ENCODE measurements around the gene SLC35A3.
"Not testable (repeated sequence)": the region's sequence is repeated elsewhere in the genome, so short reads cannot be mapped to it uniquely, and the experiment has no call there.

Gene SLC35A3

DNA sequence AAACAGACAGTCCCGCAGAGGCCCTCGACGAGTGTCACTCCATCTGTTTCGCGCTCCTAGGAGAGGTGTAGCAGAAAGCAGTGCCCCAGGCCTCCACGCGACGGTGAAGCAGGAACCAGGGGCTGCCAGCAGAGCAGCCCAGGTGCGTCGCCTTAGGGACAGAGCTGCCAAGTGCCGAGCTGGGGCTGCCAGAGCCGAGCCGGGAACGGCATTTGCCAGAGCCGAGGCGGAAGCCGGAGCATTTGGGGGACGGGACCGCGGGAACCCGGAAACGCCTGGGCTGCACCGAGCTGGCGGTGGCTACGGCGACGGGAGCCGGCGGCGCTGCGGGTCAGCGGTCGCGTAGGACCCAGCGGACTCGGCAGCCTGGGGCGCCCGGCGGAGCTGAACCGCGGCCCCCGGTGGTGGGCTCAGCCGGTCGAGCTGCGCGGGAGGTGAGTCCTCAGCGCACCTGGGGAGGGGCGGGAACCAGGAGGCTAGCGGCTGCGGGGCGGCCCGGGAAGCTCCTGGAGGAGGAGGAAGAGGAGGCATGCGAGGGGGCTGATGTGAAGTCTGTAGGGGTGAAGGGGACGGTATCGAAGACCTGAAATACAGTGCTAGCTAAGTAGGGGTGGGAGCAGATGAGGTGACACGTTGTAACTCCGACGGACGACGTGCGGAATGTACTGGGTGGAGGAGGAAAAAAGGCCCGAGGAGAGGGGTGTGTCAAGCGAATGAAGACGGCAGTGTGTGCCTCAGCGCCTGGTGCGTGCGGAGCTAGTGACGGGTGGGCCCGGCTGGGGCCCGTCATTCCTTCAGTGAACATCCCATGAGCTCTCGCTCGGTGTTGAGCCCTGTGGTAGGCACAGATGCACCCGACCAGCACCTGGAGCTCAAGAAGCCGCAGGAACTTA lies at the start of gene SLC35A3:
Gene SLC35A3 (plus strand): TSS at position 268 of the 893 bp plus-strand sequence. CDS start 23,559 bp downstream, outside the sequence.
- DNase-seq = peak; percentile 64

- DNase-seq = no peak
These were observed 35.0 kb upstream of the SLC35A3 start for GRCh38 chr1:99934801-99935200.

GRCh38 chr1:99935534-99935933 lies 34.3 kb upstream of the SLC35A3 start:
- no peak for DNase-seq

DNA sequence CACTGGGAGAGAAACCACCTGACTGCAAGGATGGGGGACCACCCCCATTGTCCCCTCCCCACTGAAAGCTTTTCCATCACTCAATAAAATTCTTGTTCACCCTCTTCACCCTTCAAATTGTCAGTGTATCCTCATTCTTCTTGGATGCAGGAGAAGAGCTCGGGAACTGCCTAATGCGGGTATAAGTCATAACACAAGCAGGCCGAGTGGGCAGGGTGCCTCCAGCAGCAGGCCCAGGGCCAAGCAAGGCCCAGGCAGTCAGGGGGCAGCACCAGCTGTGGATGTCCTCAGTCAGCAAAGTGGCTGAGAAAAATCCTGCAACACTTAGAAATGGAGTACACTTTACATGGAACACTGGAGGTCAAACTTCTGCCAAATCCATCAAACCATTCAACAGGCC lies 33.7 kb upstream of the SLC35A3 start:
- no peak for DNase-seq

DNA sequence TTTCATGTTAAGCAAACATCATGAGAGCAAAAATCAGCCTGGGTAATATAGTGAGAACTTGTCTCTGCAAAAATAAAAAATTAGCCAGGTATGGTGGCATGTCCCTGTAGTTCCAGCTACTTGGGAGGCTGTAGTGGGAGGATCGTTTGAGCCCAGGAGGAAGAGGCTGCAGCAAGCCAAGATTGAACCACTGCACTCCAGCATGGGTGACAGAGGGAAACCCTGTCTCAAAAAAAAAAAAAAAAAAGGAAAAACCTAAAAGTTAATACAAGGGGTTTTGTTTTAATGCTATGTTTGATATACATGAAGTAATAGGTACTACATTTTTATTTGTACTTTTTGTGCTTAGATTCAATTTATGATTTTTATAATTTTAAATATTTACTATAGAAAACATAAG lies 27.1 kb upstream of the SLC35A3 start:
- DNase-seq = no peak

GRCh38 chr1:99943223-99943794 lies 26.5 kb upstream of the SLC35A3 start:
- no peak for DNase-seq

DNA sequence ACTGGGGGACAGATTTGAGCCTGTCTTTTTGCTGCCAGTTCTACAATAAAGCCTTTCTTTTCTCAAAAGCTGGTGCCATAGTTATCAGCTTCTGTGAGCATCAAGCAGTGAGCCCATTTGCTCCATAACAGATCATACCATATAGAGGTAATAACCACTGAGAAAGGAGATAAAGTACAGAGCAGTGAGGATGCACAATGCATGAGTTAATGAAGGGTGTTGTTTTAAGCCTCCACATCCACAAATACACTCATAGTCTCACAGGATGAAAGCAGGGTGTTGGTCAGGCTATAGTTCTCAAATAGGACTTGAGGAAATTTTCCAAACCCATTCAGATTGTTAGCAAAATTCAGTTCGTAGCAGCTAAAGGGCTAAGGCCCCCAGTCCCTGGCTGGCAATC lies 25.6 kb upstream of the SLC35A3 start:
- DNase-seq = no peak

DNA sequence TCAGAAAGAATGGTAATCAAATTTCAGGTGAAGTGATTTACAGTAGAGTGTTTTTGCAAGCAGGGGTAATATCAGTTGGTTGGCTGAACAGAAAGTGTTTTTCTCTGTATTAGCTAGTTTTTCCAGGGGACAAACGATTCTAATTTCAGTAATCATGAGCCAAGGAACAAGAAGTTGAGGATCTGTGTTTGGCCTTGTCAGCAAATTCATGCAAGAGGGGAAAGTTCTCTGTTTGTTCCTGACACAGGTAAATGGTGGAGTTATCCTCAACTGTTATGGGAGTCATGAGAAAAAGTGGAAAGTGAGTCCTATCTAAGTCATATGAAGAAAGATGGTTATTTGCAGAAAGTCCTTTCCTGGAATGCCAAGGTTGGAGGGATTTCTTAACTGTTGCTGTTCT lies 24.6 kb upstream of the SLC35A3 start:
- DNase-seq = no peak

DNA sequence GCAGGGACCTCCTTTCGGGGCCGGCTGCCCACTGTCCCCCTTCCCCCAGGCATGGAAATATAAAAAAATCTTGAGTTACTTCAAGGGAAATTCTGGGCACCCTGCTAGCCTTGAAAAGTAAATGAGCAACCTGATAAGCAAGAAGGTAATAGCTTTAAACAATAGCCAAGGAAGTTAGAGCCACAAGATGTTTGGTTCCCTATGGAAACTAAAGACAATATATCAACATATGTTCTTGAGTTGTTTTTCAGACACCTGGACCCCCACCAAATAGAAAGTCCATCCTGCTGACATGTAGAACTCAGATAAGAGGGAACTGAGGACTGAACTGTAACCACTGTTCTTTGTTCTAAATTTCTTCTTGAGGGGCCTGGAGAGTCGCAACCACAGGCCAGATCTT lies 19.3 kb upstream of the SLC35A3 start:
- DNase-seq = no peak

- DNase-seq = no peak
These were observed 17.3 kb upstream of the SLC35A3 start for GRCh38 chr1:99952522-99952921.

DNA sequence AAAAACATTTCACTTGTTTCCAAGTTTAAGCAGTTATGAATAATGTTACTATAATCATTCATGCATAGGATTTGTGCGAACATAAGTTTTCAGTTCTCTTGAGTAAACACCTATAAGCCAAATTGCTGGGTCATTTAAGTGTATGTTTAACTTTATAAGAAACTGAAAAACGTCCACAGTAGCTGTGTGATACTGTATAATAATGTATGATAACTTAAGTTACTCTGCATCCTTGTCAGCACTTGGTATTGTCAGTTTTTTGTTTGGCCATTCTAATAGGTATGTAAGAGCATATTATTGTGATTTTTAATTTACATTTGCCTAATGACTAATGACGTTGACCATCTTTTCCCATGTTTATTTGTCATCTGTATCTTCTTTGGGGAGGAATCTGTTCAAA lies 14.4 kb upstream of the SLC35A3 start:
- no peak for DNase-seq

- DNase-seq = no peak
These were observed 13.0 kb upstream of the SLC35A3 start for GRCh38 chr1:99956755-99957154.

DNA sequence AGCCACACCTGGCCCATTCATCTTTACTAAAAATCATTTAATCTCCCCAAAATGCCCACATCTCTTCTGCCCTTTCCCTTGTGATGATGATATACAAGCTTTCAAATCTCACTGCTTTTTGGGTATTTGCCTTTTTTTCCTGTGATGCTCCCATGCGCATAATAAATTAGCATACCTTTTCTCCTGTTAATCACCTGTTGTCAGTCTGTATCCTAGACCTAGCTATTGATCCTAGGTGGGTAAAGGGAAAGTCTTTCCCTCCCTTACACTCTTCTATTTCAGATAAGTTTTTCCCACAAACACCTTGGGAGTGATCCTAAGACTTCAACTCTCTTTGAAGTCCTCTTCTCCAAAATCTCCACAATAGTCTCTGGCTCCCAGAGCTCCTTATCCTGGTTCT lies 12.0 kb upstream of the SLC35A3 start:
- no peak for DNase-seq

DNA sequence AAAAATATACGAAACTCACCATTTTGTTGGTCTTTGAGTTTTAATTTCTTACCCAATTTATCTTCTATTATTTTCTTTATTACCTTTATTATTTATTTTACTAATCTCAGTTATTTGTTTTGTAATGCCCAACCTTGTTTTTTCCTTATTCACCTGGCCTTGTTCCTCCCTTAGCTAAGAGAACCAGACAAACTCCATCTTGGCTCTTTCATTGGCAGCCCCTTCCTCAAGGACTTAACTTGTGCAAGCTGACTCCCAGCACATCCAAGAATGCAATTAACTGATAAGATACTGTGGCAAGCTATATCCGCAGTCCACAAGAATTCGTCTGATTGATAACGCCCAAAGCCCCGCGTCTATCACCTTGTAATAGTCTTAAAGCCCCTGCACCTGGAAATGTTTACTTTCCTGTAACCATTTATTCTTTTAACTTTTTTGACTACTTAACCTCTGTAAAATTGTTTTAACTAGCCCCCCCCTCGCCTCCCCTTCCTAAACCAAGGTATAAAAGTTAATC lies 10.5 kb upstream of the SLC35A3 start:
- DNase-seq = not testable (repeated sequence)

DNA sequence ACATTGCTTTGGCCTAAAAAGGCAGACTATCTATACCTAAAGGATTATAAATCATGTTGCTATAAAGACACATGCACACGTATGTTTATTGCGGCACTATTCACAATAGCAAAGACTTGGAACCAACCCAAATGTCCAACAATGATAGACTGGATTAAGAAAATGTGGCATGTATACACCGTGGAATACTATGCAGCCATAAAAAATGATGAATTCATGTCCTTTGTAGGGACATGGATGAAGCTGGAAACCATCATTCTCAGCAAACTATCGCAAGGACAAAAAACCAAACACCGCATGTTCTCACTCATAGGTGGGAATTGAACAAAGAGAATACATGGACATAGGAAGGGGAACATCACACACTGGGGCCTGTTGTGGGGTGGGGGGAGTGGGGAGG lies 9.5 kb upstream of the SLC35A3 start:
- not testable (repeated sequence) for DNase-seq

DNA sequence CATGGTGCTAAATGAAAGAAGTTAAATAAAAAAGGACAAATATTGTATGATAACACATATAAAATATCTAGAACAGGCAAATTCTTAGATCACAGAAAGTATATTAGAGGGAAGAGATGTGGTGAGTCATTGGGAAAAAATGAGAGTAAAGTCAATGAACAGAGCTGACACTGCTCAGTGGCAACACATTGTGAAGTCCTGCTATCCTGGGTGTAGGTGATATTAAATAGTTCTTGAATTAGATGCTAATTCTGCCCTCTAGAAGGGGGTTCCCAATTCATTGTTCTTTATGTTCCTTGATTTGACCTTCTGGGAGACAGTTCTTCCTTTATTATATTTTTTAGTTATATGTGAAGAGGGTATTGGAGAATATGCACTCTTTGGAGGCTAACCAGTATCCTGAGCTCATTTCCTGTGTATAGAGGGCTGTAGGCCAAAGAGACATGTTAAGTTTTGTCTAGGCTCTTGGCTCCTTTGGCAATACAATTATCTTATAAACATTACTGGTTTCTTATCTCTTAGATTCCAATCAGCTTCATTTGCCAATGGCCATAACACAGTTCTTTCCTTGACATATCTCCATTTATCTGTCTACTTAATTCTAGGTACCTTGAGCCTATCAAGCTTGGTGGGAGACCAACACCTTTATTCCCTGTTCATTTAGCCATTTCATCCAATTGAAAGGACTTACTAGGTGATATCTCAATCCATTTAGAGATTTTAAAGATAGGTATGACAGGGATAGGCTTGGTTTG lies 6.6 kb upstream of the SLC35A3 start:
- DNase-seq = no peak

GRCh38 chr1:99964806-99965205 lies 5.0 kb upstream of the SLC35A3 start:
- DNase-seq = no peak

DNA sequence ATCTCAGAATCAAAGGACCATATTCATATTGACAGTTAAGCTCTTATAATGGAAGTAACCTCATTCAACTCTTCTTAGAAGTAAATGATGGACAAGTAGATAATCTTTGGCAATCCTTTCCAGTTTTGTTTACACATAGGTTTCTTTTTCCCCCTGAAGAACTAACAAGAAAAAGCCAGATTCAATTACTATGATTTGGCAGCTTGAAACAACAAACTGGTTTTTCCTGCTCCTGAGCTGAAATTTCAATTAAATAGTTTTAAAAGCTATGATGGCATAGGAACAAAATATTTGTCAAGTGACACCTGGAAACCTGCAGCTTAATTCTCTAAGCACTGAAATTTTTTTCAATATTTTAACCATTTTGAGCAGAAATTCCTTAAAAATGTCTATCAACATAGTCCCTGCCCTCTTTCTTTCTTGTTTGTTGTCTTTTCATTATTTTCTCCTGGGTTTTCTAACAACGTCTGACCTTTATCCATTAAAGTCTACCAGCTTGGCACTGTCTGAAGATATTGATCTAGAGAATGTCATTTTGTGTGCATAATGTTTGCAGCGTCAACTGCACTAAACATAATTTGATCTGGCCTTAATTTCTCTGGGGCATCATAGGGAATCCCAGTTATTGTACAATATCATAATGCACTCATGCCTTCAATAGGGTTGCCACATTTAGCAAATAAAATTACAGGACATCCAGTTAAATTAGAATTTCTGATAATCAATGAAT lies 4.0 kb upstream of the SLC35A3 start:
- no peak for DNase-seq

GRCh38 chr1:99968214-99968613 lies 1.6 kb upstream of the SLC35A3 start:
- DNase-seq = no peak

DNA sequence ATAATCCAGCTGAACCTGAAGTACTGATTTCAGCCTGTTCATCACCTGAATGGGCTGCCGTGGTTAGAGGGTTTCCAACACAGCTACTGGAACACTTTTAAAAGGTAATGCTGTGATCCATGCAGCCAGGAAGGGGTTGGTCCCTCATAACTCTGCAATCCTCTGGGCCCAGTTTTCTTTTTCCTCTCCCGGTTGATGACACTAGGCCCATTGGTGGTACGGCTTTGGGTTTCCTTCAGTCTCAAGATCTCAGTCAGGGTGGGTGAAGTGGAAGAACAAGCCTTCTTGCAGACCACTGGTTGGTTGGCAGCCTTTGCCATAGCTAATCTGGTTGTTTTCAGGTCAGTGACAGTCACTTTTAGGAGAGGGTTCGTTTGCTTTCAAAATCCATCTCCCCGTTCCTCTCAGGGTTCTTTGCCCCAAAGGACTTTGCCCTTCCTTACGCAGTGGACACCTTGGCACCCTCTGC lies 502 bp upstream of the SLC35A3 start:
- DNase-seq = peak; percentile 57

DNA sequence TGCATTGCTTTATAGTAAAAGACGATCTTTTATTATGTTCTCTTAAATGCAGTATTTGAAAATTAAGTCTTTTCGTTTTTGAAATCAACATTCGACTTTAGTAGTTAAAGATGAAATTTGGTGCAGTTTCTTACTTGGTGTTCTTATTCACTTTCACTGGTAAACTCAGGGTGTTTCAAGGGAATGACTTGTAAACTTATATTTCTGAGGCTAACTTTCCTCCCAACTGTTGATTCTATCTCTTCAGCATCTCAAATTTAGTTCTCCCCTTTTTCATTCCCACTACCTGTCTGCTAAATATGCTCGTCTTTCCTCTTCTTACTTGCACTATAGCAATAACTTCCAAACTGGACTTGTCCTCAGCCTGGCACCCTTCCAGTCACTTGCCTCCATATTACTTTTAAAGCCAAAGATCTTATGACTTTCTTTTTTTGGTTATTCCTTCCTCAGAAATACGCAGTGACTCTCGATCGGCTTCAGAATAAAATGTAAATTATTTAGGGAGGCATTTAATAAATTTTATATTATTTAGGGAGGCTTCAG lies 988 bp downstream of the SLC35A3 start:
- no peak for DNase-seq

DNA sequence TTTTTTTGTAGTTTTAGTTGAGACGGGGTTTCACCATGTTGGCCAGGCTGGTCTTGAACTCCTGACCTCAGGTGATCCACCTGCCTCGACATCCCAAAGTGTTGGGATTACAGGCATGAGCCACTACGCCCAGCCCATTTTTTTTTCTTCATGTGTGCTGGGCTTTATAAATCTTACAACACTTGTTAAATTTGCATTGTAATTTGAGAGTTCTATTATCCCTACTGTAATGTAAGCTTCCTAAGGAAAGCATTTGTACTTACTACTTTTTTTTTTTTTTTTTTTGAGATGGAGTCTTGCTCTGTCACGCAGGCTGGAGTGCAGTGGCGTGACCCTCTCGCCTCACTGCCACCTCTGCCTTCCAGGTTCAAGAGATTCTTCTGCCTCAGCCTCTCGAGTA lies 2.3 kb downstream of the SLC35A3 start:
- not testable (repeated sequence) for DNase-seq

Measured in NCI-H526 treated with DMSO at 0.1 percent for 48 hours (cell line).